ENCODE results near the gene MPPED1. TPM values are rescaled to one million over a fixed set of nuclear protein-coding genes. Genes with fewer than 3 reads are reported as not detected.

The MPPED1 gene
- total RNA-seq, 1 experiment from 2014 or later: 0.35 TPM

DNA sequence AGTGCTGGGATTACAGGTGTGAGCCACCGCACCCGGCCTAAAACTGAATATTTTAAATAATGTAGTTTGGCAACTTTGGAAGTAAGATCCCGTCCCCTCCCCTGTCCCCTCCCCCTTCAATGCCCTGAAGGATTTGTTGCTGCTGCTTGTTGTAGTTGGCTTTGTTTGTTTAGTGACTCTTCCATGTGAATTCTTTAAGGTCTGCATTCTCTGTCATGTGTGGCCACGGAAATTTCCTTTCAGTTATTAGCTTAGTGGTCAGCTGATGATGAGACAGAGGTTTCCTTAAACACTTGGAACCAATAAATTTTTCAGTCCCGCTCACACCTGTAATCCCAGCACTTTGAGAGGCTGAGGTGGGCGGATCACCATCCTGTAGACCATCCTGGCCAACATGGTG, 109.9 kb downstream of the MPPED1 start:
- H3K4me3 Mint-ChIP-seq: no peak overlapping the region
- DNase-seq (ENCODE audit: low spot score): no peak
- ChIA-PET CTCF (interaction anchor here (1.4 to 1.7 kb wide), 2 partner anchors 175 to 275 kb away, joined by 3 to 6 read pairs; no protein-coding TSS in a partner anchor), POLR2A (no interaction called here)
- TF ChIP-seq RORB (CRISPR knock-in tag; IDR thresholded peaks at IDR 0.05) (no peak), SMAD3 (CRISPR knock-in tag; IDR thresholded peaks at IDR 0.05; ENCODE audit: borderline replicate concordance) (no peak), NFATC4 (CRISPR knock-in tag; IDR thresholded peaks at IDR 0.05) (no peak), OVOL2 (CRISPR knock-in tag; IDR thresholded peaks at IDR 0.05; ENCODE audit: borderline replicate concordance) (no peak), TP53 (CRISPR knock-in tag; IDR thresholded peaks at IDR 0.05) (no peak), ZNF317 (CRISPR knock-in tag; IDR thresholded peaks at IDR 0.05; ENCODE audit: borderline replicate concordance, low read depth) (no peak), NR1H2 (CRISPR knock-in tag; IDR thresholded peaks at IDR 0.05) (no peak), ZBTB21 (CRISPR knock-in tag; IDR thresholded peaks at IDR 0.05; ENCODE audit: borderline replicate concordance) (no peak), ZNF416 (CRISPR knock-in tag; IDR thresholded peaks at IDR 0.05) (no peak), RELA (CRISPR knock-in tag; IDR thresholded peaks at IDR 0.05; ENCODE audit: borderline replicate concordance) (no peak), FOXJ3 (CRISPR knock-in tag; IDR thresholded peaks at IDR 0.05; ENCODE audit: borderline replicate concordance) (no peak)
- TF ChIP-seq, protein P1, sequence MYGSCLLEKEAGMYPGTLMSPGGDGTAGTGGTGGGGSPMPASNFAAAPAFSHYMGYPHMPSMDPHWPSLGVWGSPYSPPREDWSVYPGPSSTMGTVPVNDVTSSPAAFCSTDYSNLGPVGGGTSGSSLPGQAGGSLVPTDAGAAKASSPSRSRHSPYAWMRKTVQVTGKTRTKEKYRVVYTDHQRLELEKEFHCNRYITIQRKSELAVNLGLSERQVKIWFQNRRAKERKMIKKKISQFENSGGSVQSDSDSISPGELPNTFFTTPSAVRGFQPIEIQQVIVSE (CRISPR knock-in tag; IDR thresholded peaks at IDR 0.05; ENCODE audit: borderline replicate concordance): no peak
- TF ChIP-seq, protein P2, sequence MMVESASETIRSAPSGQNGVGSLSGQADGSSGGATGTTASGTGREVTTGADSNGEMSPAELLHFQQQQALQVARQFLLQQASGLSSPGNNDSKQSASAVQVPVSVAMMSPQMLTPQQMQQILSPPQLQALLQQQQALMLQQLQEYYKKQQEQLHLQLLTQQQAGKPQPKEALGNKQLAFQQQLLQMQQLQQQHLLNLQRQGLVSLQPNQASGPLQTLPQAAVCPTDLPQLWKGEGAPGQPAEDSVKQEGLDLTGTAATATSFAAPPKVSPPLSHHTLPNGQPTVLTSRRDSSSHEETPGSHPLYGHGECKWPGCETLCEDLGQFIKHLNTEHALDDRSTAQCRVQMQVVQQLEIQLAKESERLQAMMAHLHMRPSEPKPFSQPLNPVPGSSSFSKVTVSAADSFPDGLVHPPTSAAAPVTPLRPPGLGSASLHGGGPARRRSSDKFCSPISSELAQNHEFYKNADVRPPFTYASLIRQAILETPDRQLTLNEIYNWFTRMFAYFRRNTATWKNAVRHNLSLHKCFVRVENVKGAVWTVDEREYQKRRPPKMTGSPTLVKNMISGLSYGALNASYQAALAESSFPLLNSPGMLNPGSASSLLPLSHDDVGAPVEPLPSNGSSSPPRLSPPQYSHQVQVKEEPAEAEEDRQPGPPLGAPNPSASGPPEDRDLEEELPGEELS (CRISPR knock-in tag; IDR thresholded peaks at IDR 0.05): no peak
- TF ChIP-seq, protein P3, sequence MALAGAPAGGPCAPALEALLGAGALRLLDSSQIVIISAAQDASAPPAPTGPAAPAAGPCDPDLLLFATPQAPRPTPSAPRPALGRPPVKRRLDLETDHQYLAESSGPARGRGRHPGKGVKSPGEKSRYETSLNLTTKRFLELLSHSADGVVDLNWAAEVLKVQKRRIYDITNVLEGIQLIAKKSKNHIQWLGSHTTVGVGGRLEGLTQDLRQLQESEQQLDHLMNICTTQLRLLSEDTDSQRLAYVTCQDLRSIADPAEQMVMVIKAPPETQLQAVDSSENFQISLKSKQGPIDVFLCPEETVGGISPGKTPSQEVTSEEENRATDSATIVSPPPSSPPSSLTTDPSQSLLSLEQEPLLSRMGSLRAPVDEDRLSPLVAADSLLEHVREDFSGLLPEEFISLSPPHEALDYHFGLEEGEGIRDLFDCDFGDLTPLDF (CRISPR knock-in tag; IDR thresholded peaks at IDR 0.05): no peak
- TF ChIP-seq, protein P4, sequence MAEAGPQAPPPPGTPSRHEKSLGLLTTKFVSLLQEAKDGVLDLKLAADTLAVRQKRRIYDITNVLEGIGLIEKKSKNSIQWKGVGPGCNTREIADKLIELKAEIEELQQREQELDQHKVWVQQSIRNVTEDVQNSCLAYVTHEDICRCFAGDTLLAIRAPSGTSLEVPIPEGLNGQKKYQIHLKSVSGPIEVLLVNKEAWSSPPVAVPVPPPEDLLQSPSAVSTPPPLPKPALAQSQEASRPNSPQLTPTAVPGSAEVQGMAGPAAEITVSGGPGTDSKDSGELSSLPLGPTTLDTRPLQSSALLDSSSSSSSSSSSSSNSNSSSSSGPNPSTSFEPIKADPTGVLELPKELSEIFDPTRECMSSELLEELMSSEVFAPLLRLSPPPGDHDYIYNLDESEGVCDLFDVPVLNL (CRISPR knock-in tag; IDR thresholded peaks at IDR 0.05; ENCODE audit: borderline replicate concordance, low read depth): no peak
- H3K9me3 Mint-ChIP-seq: no peaks in the 10 kb centered on the region
- H3K36me3 Mint-ChIP-seq: no peaks in the 10 kb centered on the region
- no peak for ATAC-seq
- H3K4me1 Mint-ChIP-seq: no peaks in the 10 kb centered on the region; the same call in 1 of the 2 replicates
- H3K27ac Mint-ChIP-seq: no peak overlapping the region
- no peaks in the 10 kb centered on the region for H3K27me3 Mint-ChIP-seq (ENCODE audit: low read depth)

DNA sequence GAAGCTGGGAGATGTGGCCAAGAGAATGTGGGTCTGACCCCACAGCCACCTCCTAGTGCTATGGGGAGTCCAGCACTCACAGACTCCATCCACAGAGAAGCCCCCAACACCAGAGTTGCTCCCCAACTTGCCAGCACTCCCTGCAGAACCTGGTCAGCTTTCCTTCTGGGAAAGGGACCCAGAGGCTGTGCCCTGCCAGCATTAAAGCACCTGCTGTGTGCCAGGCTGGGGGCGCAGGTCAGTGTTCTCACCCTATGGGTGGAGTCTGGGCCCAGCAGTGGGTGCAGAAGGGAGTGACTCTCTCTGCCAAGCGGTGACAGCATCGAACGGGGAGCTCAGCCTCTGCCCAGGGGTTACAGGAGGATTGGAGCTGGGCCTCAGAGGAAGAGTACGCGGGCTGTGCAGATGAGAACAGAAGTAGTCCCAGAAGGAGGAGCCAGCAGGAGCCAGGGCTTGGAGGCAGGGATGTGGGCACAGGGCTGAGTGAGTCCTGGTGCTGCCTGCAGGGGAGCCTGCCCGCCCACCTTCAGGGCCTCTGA, 114.4 kb downstream of the MPPED1 start:
- Mint-ChIP-seq H3K4me3 (no peak overlapping the region), H3K27me3 (ENCODE audit: low read depth) (no peaks in the 10 kb centered on the region), H3K27ac (no peak overlapping the region), H3K9me3 (no peaks in the 10 kb centered on the region), H3K36me3 (no peaks in the 10 kb centered on the region), H3K4me1 (peaks cover 6% of the 10 kb centered on the region)
- ATAC-seq: no peak
- TF ChIP-seq, protein P5, sequence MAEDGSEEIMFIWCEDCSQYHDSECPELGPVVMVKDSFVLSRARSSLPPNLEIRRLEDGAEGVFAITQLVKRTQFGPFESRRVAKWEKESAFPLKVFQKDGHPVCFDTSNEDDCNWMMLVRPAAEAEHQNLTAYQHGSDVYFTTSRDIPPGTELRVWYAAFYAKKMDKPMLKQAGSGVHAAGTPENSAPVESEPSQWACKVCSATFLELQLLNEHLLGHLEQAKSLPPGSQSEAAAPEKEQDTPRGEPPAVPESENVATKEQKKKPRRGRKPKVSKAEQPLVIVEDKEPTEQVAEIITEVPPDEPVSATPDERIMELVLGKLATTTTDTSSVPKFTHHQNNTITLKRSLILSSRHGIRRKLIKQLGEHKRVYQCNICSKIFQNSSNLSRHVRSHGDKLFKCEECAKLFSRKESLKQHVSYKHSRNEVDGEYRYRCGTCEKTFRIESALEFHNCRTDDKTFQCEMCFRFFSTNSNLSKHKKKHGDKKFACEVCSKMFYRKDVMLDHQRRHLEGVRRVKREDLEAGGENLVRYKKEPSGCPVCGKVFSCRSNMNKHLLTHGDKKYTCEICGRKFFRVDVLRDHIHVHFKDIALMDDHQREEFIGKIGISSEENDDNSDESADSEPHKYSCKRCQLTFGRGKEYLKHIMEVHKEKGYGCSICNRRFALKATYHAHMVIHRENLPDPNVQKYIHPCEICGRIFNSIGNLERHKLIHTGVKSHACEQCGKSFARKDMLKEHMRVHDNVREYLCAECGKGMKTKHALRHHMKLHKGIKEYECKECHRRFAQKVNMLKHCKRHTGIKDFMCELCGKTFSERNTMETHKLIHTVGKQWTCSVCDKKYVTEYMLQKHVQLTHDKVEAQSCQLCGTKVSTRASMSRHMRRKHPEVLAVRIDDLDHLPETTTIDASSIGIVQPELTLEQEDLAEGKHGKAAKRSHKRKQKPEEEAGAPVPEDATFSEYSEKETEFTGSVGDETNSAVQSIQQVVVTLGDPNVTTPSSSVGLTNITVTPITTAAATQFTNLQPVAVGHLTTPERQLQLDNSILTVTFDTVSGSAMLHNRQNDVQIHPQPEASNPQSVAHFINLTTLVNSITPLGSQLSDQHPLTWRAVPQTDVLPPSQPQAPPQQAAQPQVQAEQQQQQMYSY (CRISPR knock-in tag; IDR thresholded peaks at IDR 0.05): no peak
- TF ChIP-seq OVOL2 (CRISPR knock-in tag; IDR thresholded peaks at IDR 0.05; ENCODE audit: borderline replicate concordance): no peak
- no peak for TF ChIP-seq FOXP1 (CRISPR knock-in tag; IDR thresholded peaks at IDR 0.05; ENCODE audit: borderline replicate concordance)
- CTCF ChIA-PET: interaction anchor here (1.2 to 1.7 kb wide), 2 partner anchors 10 to 359 kb away, joined by 3 to 11 read pairs; no protein-coding TSS in a partner anchor
- POLR2A ChIA-PET: no interaction called here
- DNase-seq (ENCODE audit: low spot score): no peak

All from WTC11 (cell line).